GM19467 (cell line): ENCODE measurements around the gene LTBR.

Experiments
- ATAC-seq: cut with Tn5 transposase; IDR thresholded peaks from one replicate; pipeline ENCODE4 v1.9.1; 2021; ENCODE audit warnings: mild to moderate bottlenecking, moderate library complexity; ENCODE audit not compliant: unreplicated experiment

The LTBR gene

GRCh38 chr12:6382371-6382770 lies 1.6 kb upstream of the LTBR start:
- no peak for ATAC-seq

- no peak for ATAC-seq
Measured at GRCh38 chr12:6382982-6383381, 980 bp upstream of the LTBR start.

GRCh38 chr12:6384499-6385436 lies 806 bp downstream of the LTBR start:
- no peak for ATAC-seq

- ATAC-seq, result no peak
Measured at GRCh38 chr12:6386038-6386437, 2.1 kb downstream of the LTBR start.

- no peak for ATAC-seq
Measured at GRCh38 chr12:6386491-6386890, 2.5 kb downstream of the LTBR start.

- no peak for ATAC-seq
Measured at GRCh38 chr12:6387541-6387940, 3.6 kb downstream of the LTBR start.

- ATAC-seq, result no peak
Measured at GRCh38 chr12:6390084-6390799, 6.3 kb downstream of the LTBR start.

GRCh38 chr12:6391013-6391412 lies 7.1 kb downstream of the LTBR start:
- no peak for ATAC-seq

GRCh38 chr12:6392504-6392903 lies 8.5 kb downstream of the LTBR start:
- no peak for ATAC-seq

GRCh38 chr12:6393109-6393508 lies 9.1 kb downstream of the LTBR start:
- no peak for ATAC-seq

GRCh38 chr12:6394398-6394797 lies 10.4 kb downstream of the LTBR start:
- ATAC-seq, result no peak

GRCh38 chr12:6396031-6396430 lies 12.1 kb downstream of the LTBR start:
- ATAC-seq, result no peak

- ATAC-seq, result no peak
Measured at GRCh38 chr12:6399884-6400644, 16.1 kb downstream of the LTBR start.

- ATAC-seq, result no peak
Measured at GRCh38 chr12:6404390-6404789, 20.4 kb downstream of the LTBR start.

GRCh38 chr12:6405963-6406362 lies 22.0 kb downstream of the LTBR start:
- no peak for ATAC-seq

- no peak for ATAC-seq
Measured at GRCh38 chr12:6407236-6407954, 23.4 kb downstream of the LTBR start.

- no peak for ATAC-seq
Measured at GRCh38 chr12:6416596-6416995, 32.6 kb downstream of the LTBR start.

GRCh38 chr12:6418796-6419195 lies 34.8 kb downstream of the LTBR start:
- no peak for ATAC-seq

GRCh38 chr12:6420364-6420763 lies 36.4 kb downstream of the LTBR start:
- no peak for ATAC-seq

GRCh38 chr12:6423267-6424007 lies 39.5 kb downstream of the LTBR start:
- peak; percentile 36 for ATAC-seq
